ENCODE data around the gene IL22RA2. TPM values are rescaled to one million over a fixed set of nuclear protein-coding genes. Genes with fewer than 3 reads are reported as not detected.

IL22RA2 gene, protein sequence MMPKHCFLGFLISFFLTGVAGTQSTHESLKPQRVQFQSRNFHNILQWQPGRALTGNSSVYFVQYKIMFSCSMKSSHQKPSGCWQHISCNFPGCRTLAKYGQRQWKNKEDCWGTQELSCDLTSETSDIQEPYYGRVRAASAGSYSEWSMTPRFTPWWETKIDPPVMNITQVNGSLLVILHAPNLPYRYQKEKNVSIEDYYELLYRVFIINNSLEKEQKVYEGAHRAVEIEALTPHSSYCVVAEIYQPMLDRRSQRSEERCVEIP
- total RNA-seq = not detected in 2 replicates

DNA sequence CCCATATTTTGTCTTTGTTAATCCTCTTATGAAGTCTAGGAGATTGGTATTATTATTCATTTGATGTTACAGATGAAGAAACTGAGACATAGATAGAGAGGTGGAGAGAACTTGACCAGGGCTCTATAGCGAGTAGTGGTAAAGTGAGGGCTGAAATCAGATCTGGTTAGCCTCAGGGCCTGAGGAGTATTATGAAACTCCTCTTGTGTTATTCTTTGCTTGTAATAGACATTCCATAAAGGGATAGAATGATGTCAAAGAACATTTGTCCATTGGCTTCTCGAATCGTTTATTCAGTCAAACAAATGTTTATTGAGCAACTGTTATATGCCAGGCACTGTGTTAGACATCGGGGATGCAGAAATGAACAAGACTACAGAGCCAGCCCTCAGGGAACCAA, at the start of gene IL22RA2:
Gene IL22RA2 (minus strand): TSS at position 144 of the 400 bp plus-strand sequence. CDS start 11,895 bp downstream, outside the sequence.

DNA sequence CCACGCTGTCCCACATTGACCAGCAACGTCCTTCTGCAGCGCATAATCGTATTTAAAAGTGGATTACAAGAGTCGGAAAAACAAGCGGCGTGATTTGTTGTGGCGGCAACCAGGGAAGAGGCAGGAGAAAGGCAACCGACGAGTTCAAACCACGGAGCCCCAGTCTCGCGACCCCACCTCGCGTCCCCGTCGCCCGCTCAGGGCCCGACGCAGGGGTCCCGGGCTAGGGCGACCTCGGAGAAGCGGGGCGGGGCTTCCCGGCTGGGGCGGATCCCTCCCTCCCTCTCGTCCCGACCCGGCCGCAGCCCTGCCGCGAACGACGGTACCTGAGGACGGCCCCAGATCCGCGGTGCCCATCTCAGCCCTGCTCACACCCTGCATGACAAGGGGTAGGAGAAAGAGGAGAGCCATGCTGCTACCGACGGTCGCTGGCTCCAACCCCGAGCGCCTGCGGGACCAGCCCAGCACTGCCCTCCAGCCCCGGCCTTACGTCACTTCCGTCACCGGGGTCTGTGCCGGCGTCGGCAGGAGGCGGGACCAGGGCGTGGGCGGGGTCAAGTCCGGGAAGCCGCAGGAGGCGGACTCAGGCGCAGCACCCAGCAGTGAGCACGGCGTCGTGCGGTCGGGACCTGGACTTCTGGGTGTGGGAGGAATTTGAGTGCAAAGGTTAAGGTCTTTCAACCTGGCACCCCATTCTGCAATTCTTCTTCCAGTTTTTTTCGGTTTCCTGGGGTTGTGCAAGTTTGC, 45.6 kb upstream of the IL22RA2 start, which contains the start of gene IFNGR1:
Gene IFNGR1 (minus strand): TSS at position 469 of the 747 bp plus-strand sequence. CDS start 58 bp downstream, at position 411.

Other genes starting within 250 kb of the IL22RA2 start
- gene IL20RA, start 128.7 kb downstream of the IL22RA2 start, total RNA-seq = 0.33 and 0.58 TPM in 2 replicates
- 65.3 and 68.2 TPM in 2 replicates for gene IFNGR1, start 45.7 kb upstream of the IL22RA2 start, total RNA-seq